Measurements from ENCODE around the gene CSRP3. TPM values are rescaled to one million over a fixed set of nuclear protein-coding genes. Genes with fewer than 3 reads are reported as not detected.

CSRP3 gene
- total and polyA plus RNA-seq, 9 of the 15 experiments (the other 6 are each of a cell fraction or from before 2014, with no cell fraction given) = 0.14 TPM; not detected in 8

DNA sequence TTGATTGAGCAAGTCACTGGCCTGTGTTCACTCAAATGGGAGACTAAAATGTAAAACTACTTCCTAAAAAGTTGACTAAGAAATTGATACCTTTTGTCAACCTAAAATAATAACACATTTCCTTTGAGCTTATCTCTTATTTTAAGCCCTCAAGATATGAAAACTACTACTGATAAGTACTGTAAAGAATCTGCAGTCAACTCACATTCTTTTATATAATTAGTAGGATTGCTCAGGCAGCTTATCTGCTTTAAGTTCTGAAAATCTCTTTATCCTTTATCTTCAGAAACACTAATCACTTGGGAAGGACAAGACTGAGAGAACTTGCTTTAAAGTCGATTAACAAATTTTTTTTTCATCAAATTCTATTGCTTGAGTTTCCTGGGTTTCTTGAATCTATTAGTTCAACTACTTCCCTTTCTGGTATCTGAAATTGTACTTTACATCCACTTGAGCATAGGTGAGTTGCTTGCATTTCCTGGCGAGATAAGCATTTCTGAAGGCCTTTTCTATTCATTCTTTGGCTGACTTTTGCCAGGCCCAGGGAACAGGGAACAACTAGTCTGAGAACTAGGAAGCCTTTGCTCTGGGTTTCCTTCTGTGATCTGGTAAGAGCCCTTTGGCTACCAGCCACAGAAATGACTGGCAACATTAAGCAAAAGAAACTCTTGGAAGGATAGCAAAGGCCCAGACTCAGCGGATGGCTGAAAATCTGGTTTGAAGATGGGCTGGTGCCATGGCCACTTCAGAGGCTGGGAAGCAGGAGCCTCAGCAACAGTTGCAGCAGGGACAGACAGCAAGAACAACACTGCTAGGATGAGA is 19.3 kb upstream of the CSRP3 start:
- no peak overlapping the region for H2AFZ ChIP-seq (ENCODE audit: low read depth, low read length)
- no peak for TF ChIP-seq SIN3B (IDR thresholded peaks at IDR 0.05; ENCODE audit: low read depth)
- TF ChIP-seq, protein P1, sequence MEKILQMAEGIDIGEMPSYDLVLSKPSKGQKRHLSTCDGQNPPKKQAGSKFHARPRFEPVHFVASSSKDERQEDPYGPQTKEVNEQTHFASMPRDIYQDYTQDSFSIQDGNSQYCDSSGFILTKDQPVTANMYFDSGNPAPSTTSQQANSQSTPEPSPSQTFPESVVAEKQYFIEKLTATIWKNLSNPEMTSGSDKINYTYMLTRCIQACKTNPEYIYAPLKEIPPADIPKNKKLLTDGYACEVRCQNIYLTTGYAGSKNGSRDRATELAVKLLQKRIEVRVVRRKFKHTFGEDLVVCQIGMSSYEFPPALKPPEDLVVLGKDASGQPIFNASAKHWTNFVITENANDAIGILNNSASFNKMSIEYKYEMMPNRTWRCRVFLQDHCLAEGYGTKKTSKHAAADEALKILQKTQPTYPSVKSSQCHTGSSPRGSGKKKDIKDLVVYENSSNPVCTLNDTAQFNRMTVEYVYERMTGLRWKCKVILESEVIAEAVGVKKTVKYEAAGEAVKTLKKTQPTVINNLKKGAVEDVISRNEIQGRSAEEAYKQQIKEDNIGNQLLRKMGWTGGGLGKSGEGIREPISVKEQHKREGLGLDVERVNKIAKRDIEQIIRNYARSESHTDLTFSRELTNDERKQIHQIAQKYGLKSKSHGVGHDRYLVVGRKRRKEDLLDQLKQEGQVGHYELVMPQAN (IDR thresholded peaks at IDR 0.05; ENCODE audit: borderline replicate concordance) = no peak
- no peak for TF ChIP-seq KAT2B (IDR thresholded peaks at IDR 0.05; ENCODE audit: low read depth, low read length)
- no peak for TF ChIP-seq ZFX (CRISPR knock-in tag; IDR thresholded peaks at IDR 0.05)
- no peak for TF ChIP-seq PHB (CRISPR knock-in tag; IDR thresholded peaks at IDR 0.05)
- no peak for TF ChIP-seq PHF20 (IDR thresholded peaks at IDR 0.05; ENCODE audit: partially characterized antibody)
- peaks cover 0 to 4% of the 10 kb centered on the region in 2 experiments; a peak in 3 of 5 replicates for H3K4me1 ChIP-seq (replicated peaks in 1 of 2; ENCODE audit: control insufficient read depth in 2 of 2, insufficient read depth in 2 of 2, low read length in 2 of 2)
- no peak overlapping the region for H3K4me2 ChIP-seq (ENCODE audit: insufficient read depth, low read length)
- ATAC-seq (no peak), DNase-seq (ENCODE audit: extremely low read depth in 1 of 4, low spot score in 3 of 4) (no peak), FAIRE-seq (no peak)
- H3K9ac ChIP-seq (ENCODE audit: insufficient read depth in 1 of 2, low read depth in 2 of 2, low read length in 2 of 2) = no peak overlapping the region
- intact Hi-C loops (cut with micrococcal nuclease) = no loop called here
- no peaks in the 10 kb centered on the region for H4K20me1 ChIP-seq (replicated peaks; ENCODE audit: control insufficient read depth, insufficient read depth, low read length)
- in situ Hi-C loops (cut with MboI) = no loop called here
- no TSS peak for BruUV-seq (replicated peaks)
- ChIA-PET POLR2A (no interaction called here), CTCF (ENCODE audit: low intra/inter-chr PET ratio) (no interaction called here)
- H3K79me2 ChIP-seq (ENCODE audit: control insufficient read depth, insufficient read depth, low read length) = no peaks in the 10 kb centered on the region
- WGBS (ENCODE audit: insufficient coverage, low coverage, missing lambda C conversion rate) = 28% methylated on average over 3 of the region's 3 CpGs
- H3K9me3 ChIP-seq (replicated peaks; ENCODE audit: control insufficient read depth, insufficient read depth, low read depth, low read length) = no peaks in the 10 kb centered on the region
- peaks cover 18 to 19% of the 10 kb centered on the region in 2 experiments for H3K27me3 ChIP-seq (ENCODE audit: control insufficient read depth in 2 of 2, insufficient read depth in 2 of 2, low read length in 2 of 2)
- no peaks in the 10 kb centered on the region for H3K9me1 ChIP-seq (ENCODE audit: control insufficient read depth, insufficient read depth, low read length)
- no peak overlapping the region for H3K4me3 ChIP-seq
- no peak overlapping the region for H3K27ac ChIP-seq (ENCODE audit: extremely low read depth, low read depth, low read length)
- peaks cover 27% of the 10 kb centered on the region; the same call in 2 of the 3 replicates for H3K36me3 ChIP-seq (ENCODE audit: control insufficient read depth, insufficient read depth, low read length)
